GM23338 (cell line): Measurements from ENCODE around the gene IL12RB1.

ENCODE experiments used
- CREB1 ChIP-seq: fragments of 250-450 bp; sonication (Bioruptor Pico); IDR thresholded peaks from 2 replicates; pipeline ENCODE4 v1.5.0; 2020; ENCODE audit warnings: low read depth, mild to moderate bottlenecking, moderate library complexity
- CTCF ChIP-seq, 2 experiments: fragments of 200-600 bp in 1 of 2; sonication (generic) in 1 of 2; conservative IDR thresholded peaks; 2 replicates each; pipeline versions ENCODE4 v1.5.1 to v1.6.1; 2016 to 2017; ENCODE audit warnings: antibody characterized with exemption in 2 of 2, low read depth in 2 of 2, mild to moderate bottlenecking in 2 of 2, moderate library complexity in 1 of 2
- EZH2 ChIP-seq: fragments of 200-600 bp; sonication (generic); IDR thresholded peaks from one replicate; pipeline ENCODE4 v1.8.0; 2017; ENCODE audit warnings: antibody characterized with exemption, mild to moderate bottlenecking, low read depth; ENCODE audit not compliant: unreplicated experiment
- EZH2phosphoT487 ChIP-seq: fragments of 200-600 bp; sonication (generic); IDR thresholded peaks from one replicate; pipeline ENCODE4 v1.8.1; 2018; ENCODE audit warnings: antibody characterized with exemption; ENCODE audit not compliant: unreplicated experiment
- JUNB ChIP-seq: IDR thresholded peaks from one replicate; pipeline ENCODE4 v1.6.1; 2016; ENCODE audit warnings: antibody characterized with exemption; ENCODE audit not compliant: unreplicated experiment
- POLR2AphosphoS5 ChIP-seq: IDR thresholded peaks from 2 replicates; pipeline ENCODE4 v1.6.1; 2016; ENCODE audit warnings: antibody characterized with exemption, low read depth

GRCh38 chr19:18122860-18123795, 36.4 kb upstream of the IL12RB1 start:
- TF ChIP-seq CTCF (conservative IDR thresholded peaks at IDR 0.05; ENCODE audit: low read depth in 2 of 2) (no peak), EZH2phosphoT487 (no peak), EZH2 (no peak), POLR2AphosphoS5 (no peak), JUNB (no peak), CREB1 (CRISPR knock-in tag) (no peak)
